ENCODE results near the gene SLC13A3. TPM values are rescaled to one million over a fixed set of nuclear protein-coding genes. Genes with fewer than 3 reads are reported as not detected.

SLC13A3 gene
- total RNA-seq, 1 experiment from 2014 or later: 17.5 TPM

- H3K4me1 ChIP-seq (ENCODE audit: insufficient read depth, low read length): peaks cover 6% of the 10 kb centered on the region; the same call in 1 of the 2 replicates
Observed at GRCh38 chr20:46552460-46553420, 98.5 kb downstream of the SLC13A3 start.

More at GRCh38 chr20:46552460-46553420, 98.5 kb downstream of the SLC13A3 start:
- no peaks in the 10 kb centered on the region for H3K23me2 ChIP-seq (ENCODE audit: insufficient read length, low read depth, low read length, poor library complexity, severe bottlenecking)
- Mint-ChIP-seq H3K36me3 (ENCODE audit: insufficient read depth in 1 of 3, low read depth in 3 of 3) (no peaks in the 10 kb centered on the region), H3K27me3 (ENCODE audit: low read depth) (no peaks in the 10 kb centered on the region), H3K9me3 (no peaks in the 10 kb centered on the region), H3K4me3 (no peak overlapping the region), H3K4me1 (peaks cover 60 to 67% of the 10 kb centered on the region in 2 experiments), H3K27ac (peak overlapping the region; percentile 53 to 94 (median 93); a peak in 6 of 7 replicates)
- H3K4ac ChIP-seq (ENCODE audit: low read depth, low read length): no peak overlapping the region
- no peak overlapping the region for H2BK12ac ChIP-seq (ENCODE audit: insufficient read length, low read depth, low read length)
- H3K56ac ChIP-seq (ENCODE audit: insufficient read length, low read depth, low read length): no peak overlapping the region
- no peak overlapping the region for H4K91ac ChIP-seq (ENCODE audit: insufficient read length, low read depth, low read length)
- no peak overlapping the region for H3K9ac ChIP-seq (ENCODE audit: extremely low read depth, insufficient read length, low read length)
- H3K27ac ChIP-seq (ENCODE audit: insufficient read length, low read depth, low read length): no peak overlapping the region
- WGBS (ENCODE audit: extremely low coverage, insufficient read length, low lambda C conversion rate): no CpG with 5 or more reads among the region's 4 CpGs
- no peaks in the 10 kb centered on the region for H3K9me3 ChIP-seq (ENCODE audit: control insufficient read depth, low read depth, low read length)
- no peak overlapping the region for H2BK20ac ChIP-seq (ENCODE audit: low read depth, low read length, poor library complexity, severe bottlenecking)
- H3K23ac ChIP-seq (ENCODE audit: insufficient read length, low read depth, low read length): no peak overlapping the region
- H3K4me2 ChIP-seq (ENCODE audit: insufficient read depth, insufficient read length, low read length): no peak overlapping the region
- H3K79me2 ChIP-seq (ENCODE audit: insufficient read depth, low read length): no peaks in the 10 kb centered on the region
- H3K79me1 ChIP-seq (ENCODE audit: insufficient read depth, low read depth, low read length, poor library complexity, severe bottlenecking): no peaks in the 10 kb centered on the region
- H2BK15ac ChIP-seq (ENCODE audit: low read depth, low read length): no peak overlapping the region
- no peak overlapping the region for H3K18ac ChIP-seq (ENCODE audit: insufficient read length, low read depth, low read length)
- H4K20me1 ChIP-seq (ENCODE audit: control insufficient read depth, insufficient read depth, insufficient read length): no peaks in the 10 kb centered on the region
- DNase-seq: no peak
- no peak overlapping the region for H2AFZ ChIP-seq (ENCODE audit: low read length)
- H2BK5ac ChIP-seq (ENCODE audit: insufficient read length, low read length): no peak overlapping the region
- H3K14ac ChIP-seq (ENCODE audit: insufficient read depth, low read length): no peak overlapping the region
- TF ChIP-seq CTCF (conservative IDR thresholded peaks at IDR 0.05): no peak
- no peak overlapping the region for H4K5ac ChIP-seq (ENCODE audit: insufficient read length, low read depth, low read length)
- H4K8ac ChIP-seq (replicated peaks; ENCODE audit: insufficient read length, low read depth, low read length): no peak overlapping the region
- H2AK5ac ChIP-seq (ENCODE audit: insufficient read length, low read length): no peak overlapping the region
- H2BK120ac ChIP-seq (ENCODE audit: low read depth, low read length, poor library complexity, severe bottlenecking): no peak overlapping the region
- H3K27me3 ChIP-seq (ENCODE audit: insufficient read depth, low read length): no peaks in the 10 kb centered on the region
- no peak overlapping the region for H3T11ph ChIP-seq (ENCODE audit: low read length)

Measured in H9 (cell line).